Endothelial cell of umbilical vein (primary cell): ENCODE data around the gene ALK. TPM values are rescaled to one million over a fixed set of nuclear protein-coding genes. Genes with fewer than 3 reads are reported as not detected.

Experiments
- BruUV-seq: library from RNA; stranded (reverse); fragments of 400-500 nt; replicated peaks from 2 replicates; lab custom pipeline; 2021; lab: Mats Ljungman, UMichigan
- CTCF ChIA-PET: fragments of 300-600, 350-600 bp; sonication (Branson Sonifier 250); formaldehyde crosslinking; loops from one replicate; lab custom pipeline; 2021; ENCODE audit warnings: antibody characterized with exemption, inconsistent platforms; lab: Charles Lee
- POLR2A ChIA-PET: fragments of 300-600, 350-600 bp; sonication (Branson Sonifier 250); formaldehyde crosslinking; loops from one replicate; lab custom pipeline; 2021; ENCODE audit warnings: antibody characterized with exemption, inconsistent platforms; lab: Charles Lee
- DNase-seq: peaks from one replicate; pipeline ENCODE4 v3.0.0-alpha.2; 2011; ENCODE audit warnings: low read depth, low spot score
- FAIRE-seq: peaks from 2 replicates; lab custom pipeline; 2011; peaks lifted over from hg19 to GRCh38; lab: Jason Lieb, UNC
- H2AFZ ChIP-seq: 2 replicates; pipeline ENCODE4 v1.6.0; 2012; ENCODE audit warnings: low read depth, low read length, control low read depth, inconsistent platforms
- H3K27ac ChIP-seq: 2 replicates; pipeline ENCODE4 v1.5.1; 2011; ENCODE audit warnings: low read depth, mild to moderate bottlenecking, control low read depth, low read length, moderate library complexity; ENCODE audit not compliant: insufficient read depth
- H3K27me3 ChIP-seq, 2 experiments: 2 replicates each; pipeline versions ENCODE4 v1.6.0 to v1.6.1; 2011; ENCODE audit warnings: low read length in 2 of 2, mixed read lengths in 1 of 2; ENCODE audit not compliant: control insufficient read depth in 2 of 2, insufficient read depth in 2 of 2
- H3K36me3 ChIP-seq, 2 experiments: 2 replicates in 1 of 2; 3 replicates in 1 of 2; pipeline ENCODE4 v1.5.1; 2011; ENCODE audit warnings: low read length in 2 of 2, mild to moderate bottlenecking in 1 of 2, moderate library complexity in 1 of 2; ENCODE audit not compliant: control insufficient read depth in 2 of 2, insufficient read depth in 2 of 2; ENCODE audit errors: extremely low read depth in 1 of 2
- H3K4me1 ChIP-seq: 3 replicates; pipeline ENCODE4 v1.5.1; 2011; ENCODE audit warnings: mild to moderate bottlenecking, low read length; ENCODE audit not compliant: control insufficient read depth, insufficient read depth; ENCODE audit errors: extremely low read depth
- H3K4me2 ChIP-seq: 2 replicates; pipeline ENCODE4 v1.6.1; 2011; ENCODE audit warnings: low read length, control low read depth, mixed read lengths; ENCODE audit not compliant: insufficient read depth
- H3K4me3 ChIP-seq, 3 experiments: fragments of 200-600 bp in 1 of 3; sonication (generic), shearing (Covaris generic) in 1 of 3; replicated peaks in 1 of 3; 2 replicates each; pipeline ENCODE4 v1.5.1; 2011 to 2016; ENCODE audit warnings: control low read depth in 3 of 3, low read length in 3 of 3, mild to moderate bottlenecking in 2 of 3, inconsistent platforms in 1 of 3, low read depth in 1 of 3, moderate library complexity in 1 of 3; ENCODE audit not compliant: insufficient read depth in 1 of 3
- H3K79me2 ChIP-seq: 2 replicates; pipeline ENCODE4 v1.6.0; 2012; ENCODE audit warnings: low read length, inconsistent platforms; ENCODE audit not compliant: control insufficient read depth, insufficient read depth
- H3K9ac ChIP-seq: replicated peaks from 2 replicates; pipeline ENCODE3; 2011; ENCODE audit warnings: low read length, control low read depth; ENCODE audit not compliant: insufficient read depth; ENCODE audit errors: extremely low read depth
- H3K9me1 ChIP-seq: replicated peaks from 3 replicates; pipeline ENCODE4 v1.6.0; 2011; ENCODE audit warnings: mild to moderate bottlenecking, low read length; ENCODE audit not compliant: control insufficient read depth, insufficient read depth; ENCODE audit errors: extremely low read depth
- H3K9me3 ChIP-seq: replicated peaks from 2 replicates; pipeline ENCODE4 v1.5.1; 2012; ENCODE audit warnings: low read length, inconsistent platforms; ENCODE audit not compliant: control insufficient read depth, insufficient read depth
- H4K20me1 ChIP-seq: replicated peaks from 2 replicates; pipeline ENCODE3; 2011; ENCODE audit warnings: mild to moderate bottlenecking, low read length; ENCODE audit not compliant: control insufficient read depth, insufficient read depth; ENCODE audit errors: extremely low read depth
- CTCF ChIP-seq, 2 donors: IDR thresholded peaks; 1 replicate in 1 of 2; 2 replicates in 1 of 2; pipeline ENCODE4 v1.5.1; 2011; ENCODE audit warnings: low read length in 2 of 2, mild to moderate bottlenecking in 2 of 2, moderate library complexity in 2 of 2, control low read depth in 1 of 2, inconsistent platforms in 1 of 2, low read depth in 1 of 2; ENCODE audit not compliant: insufficient read depth in 1 of 2; ENCODE audit errors: extremely low read depth in 1 of 2
- EZH2 ChIP-seq: IDR thresholded peaks from 2 replicates; pipeline ENCODE4 v1.6.1; 2012; ENCODE audit warnings: borderline replicate concordance, low read depth, mild to moderate bottlenecking, moderate library complexity, low read length, inconsistent platforms; ENCODE audit not compliant: severe bottlenecking
- FOS ChIP-seq: IDR thresholded peaks from 2 replicates; pipeline ENCODE4 v1.6.1; 2011; ENCODE audit warnings: mild to moderate bottlenecking, low read length, moderate library complexity, borderline replicate concordance; ENCODE audit not compliant: insufficient read depth
- GATA2 ChIP-seq: IDR thresholded peaks from 2 replicates; pipeline ENCODE4 v1.7.0; 2011; ENCODE audit warnings: low read depth, mild to moderate bottlenecking, moderate library complexity, mixed read lengths, low read length; ENCODE audit not compliant: insufficient read length, insufficient read depth
- POLR2AphosphoS5 ChIP-seq: IDR thresholded peaks from 2 replicates; pipeline ENCODE4 v1.6.1; 2012; ENCODE audit warnings: low read depth, mild to moderate bottlenecking, control low read depth, low read length, moderate library complexity; ENCODE audit not compliant: insufficient read depth
- dilution Hi-C: fragments of 300-500 bp; cut with MboI; formaldehyde crosslinking; loops from one replicate; pipeline ENCODE4 v1.15.0; 2019; ENCODE audit warnings: low sequenced_read_pairs; ENCODE audit not compliant: extremely low pct_ligation_motif_present
- intact Hi-C: fragments of 100-400 bp; cut with micrococcal nuclease; formaldehyde crosslinking; loops from one replicate; pipeline ENCODE4 v1.10.0; 2022
- polyA plus RNA-seq, 4 experiments: library from polyadenylated mRNA; depleted of rRNA in 3 of 4; stranded (reverse) in 3 of 4; unstranded in 1 of 4; fragments of >200 nt; gene quantifications; 2 replicates each; pipeline versions ENCODE4 v1.2.1 to v1.2.3, GENCODE V29; 2011 to 2012; ENCODE audit warnings: missing spikeins in 1 of 4
- total RNA-seq: library from RNA; stranded (reverse); gene quantifications from 2 replicates; pipeline ENCODE4 v1.2.3, GENCODE V29; 2021
- TF ChIP-seq, protein P1 (sequence below): IDR thresholded peaks from 2 replicates; pipeline ENCODE4 v1.6.1; 2011; ENCODE audit not compliant: insufficient read depth, insufficient read length

ALK gene
- total and polyA plus RNA-seq, 2 donors (not counting 3 experiments of a cell fraction or from before 2014, with no cell fraction given), result not detected

- no peaks in the 10 kb centered on the region for H3K9me1 ChIP-seq
- DNase-seq (no peak), FAIRE-seq (no peak)
- BruUV-seq, result no TSS peak
- H3K79me2 ChIP-seq, result no peaks in the 10 kb centered on the region
- intact Hi-C loops (no loop called here), dilution Hi-C loops (no loop called here)
- H2AFZ ChIP-seq, result no peak overlapping the region
- H3K36me3 ChIP-seq, result no peaks in the 10 kb centered on the region
- no peaks in the 10 kb centered on the region for H3K27me3 ChIP-seq
- no peaks in the 10 kb centered on the region for H4K20me1 ChIP-seq
- TF ChIP-seq FOS (no peak), POLR2AphosphoS5 (no peak), CTCF (IDR thresholded peaks at IDR 0.05; ENCODE audit: extremely low read depth in 1 of 2, insufficient read depth in 1 of 2, low read depth in 1 of 2, low read length in 2 of 2) (no peak), EZH2 (no peak), GATA2 (no peak)
- TF ChIP-seq, protein P1, sequence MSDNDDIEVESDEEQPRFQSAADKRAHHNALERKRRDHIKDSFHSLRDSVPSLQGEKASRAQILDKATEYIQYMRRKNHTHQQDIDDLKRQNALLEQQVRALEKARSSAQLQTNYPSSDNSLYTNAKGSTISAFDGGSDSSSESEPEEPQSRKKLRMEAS, result no peak
- ChIA-PET POLR2A (no interaction called here), CTCF (no interaction called here)
- H3K4me2 ChIP-seq, result no peak overlapping the region
- no peak overlapping the region for H3K9ac ChIP-seq
- no peaks in the 10 kb centered on the region for H3K9me3 ChIP-seq
- H3K4me3 ChIP-seq, result no peak overlapping the region
- H3K4me1 ChIP-seq, result no peaks in the 10 kb centered on the region
- H3K27ac ChIP-seq, result no peak overlapping the region
These were observed 586.0 kb downstream of the ALK start for GRCh38 chr2:29335396-29335795.
